Breast epithelium (tissue), 3 donors: ENCODE measurements around the gene RACGAP1.

ENCODE experiments used
- POLR2A ChIP-seq: fragments of 450-650 bp; IDR thresholded peaks from one replicate; pipeline ENCODE4 v1.6.1; 2016; ENCODE audit warnings: antibody characterized with exemption, mild to moderate bottlenecking, moderate library complexity
- TF ChIP-seq, protein P1 (sequence below), 3 donors: fragments of 450-650 bp; IDR thresholded peaks; one replicate each; pipeline ENCODE4 v1.5.1; 2016 to 2017; ENCODE audit warnings: antibody characterized with exemption in 3 of 3, mild to moderate bottlenecking in 3 of 3, moderate library complexity in 3 of 3

DNA sequence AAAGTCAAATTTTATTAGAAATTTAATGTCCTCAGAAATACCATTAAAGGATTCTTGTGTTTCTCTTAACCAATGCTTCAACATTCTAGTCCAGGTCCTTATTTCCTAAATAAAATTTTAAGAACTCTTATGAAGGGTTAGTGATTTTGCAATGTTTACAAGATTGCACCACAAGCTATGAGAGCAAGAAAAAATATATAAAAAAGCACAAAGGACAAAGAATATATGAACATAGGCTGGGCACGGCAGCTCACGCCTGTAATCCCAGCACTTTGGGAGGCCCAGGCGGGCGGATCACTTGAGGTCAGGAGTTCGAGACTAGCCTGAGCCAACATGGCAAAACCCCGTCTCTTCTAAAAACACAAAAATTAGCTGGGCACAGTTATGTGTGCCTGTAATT is 7.7 kb downstream of the RACGAP1 start:
- TF ChIP-seq, protein P1, sequence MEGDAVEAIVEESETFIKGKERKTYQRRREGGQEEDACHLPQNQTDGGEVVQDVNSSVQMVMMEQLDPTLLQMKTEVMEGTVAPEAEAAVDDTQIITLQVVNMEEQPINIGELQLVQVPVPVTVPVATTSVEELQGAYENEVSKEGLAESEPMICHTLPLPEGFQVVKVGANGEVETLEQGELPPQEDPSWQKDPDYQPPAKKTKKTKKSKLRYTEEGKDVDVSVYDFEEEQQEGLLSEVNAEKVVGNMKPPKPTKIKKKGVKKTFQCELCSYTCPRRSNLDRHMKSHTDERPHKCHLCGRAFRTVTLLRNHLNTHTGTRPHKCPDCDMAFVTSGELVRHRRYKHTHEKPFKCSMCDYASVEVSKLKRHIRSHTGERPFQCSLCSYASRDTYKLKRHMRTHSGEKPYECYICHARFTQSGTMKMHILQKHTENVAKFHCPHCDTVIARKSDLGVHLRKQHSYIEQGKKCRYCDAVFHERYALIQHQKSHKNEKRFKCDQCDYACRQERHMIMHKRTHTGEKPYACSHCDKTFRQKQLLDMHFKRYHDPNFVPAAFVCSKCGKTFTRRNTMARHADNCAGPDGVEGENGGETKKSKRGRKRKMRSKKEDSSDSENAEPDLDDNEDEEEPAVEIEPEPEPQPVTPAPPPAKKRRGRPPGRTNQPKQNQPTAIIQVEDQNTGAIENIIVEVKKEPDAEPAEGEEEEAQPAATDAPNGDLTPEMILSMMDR (IDR thresholded peaks at IDR 0.05) = no peak
- no peak for TF ChIP-seq POLR2A
